ENCODE data around the gene INSC. TPM values are rescaled to one million over a fixed set of nuclear protein-coding genes. Genes with fewer than 3 reads are reported as not detected.

The INSC gene
- polyA plus RNA-seq, 12 donors, result 1.0 to 3.0 (median 1.4) TPM; not detected in 2

GRCh38 chr11:15107730-15108515 is 6.8 kb upstream of the INSC start:
- DNase-seq, result no peak

GRCh38 chr11:15108592-15109130 is 6.1 kb upstream of the INSC start:
- no peak for DNase-seq

GRCh38 chr11:15109602-15110001 is 5.1 kb upstream of the INSC start:
- no peak for DNase-seq

GRCh38 chr11:15111215-15111614 is 3.5 kb upstream of the INSC start:
- no peak for DNase-seq

GRCh38 chr11:15112131-15112541 is 2.6 kb upstream of the INSC start:
- peak; percentile 81 for DNase-seq

GRCh38 chr11:15113381-15113780 is 1.3 kb upstream of the INSC start:
- no peak for DNase-seq

GRCh38 chr11:15115686-15116085 is 963 bp downstream of the INSC start:
- DNase-seq, result no peak

- no peak for DNase-seq
Observed at GRCh38 chr11:15117751-15118150, 3.0 kb downstream of the INSC start.

- DNase-seq, result no peak
Observed at GRCh38 chr11:15118431-15118830, 3.7 kb downstream of the INSC start.

GRCh38 chr11:15119352-15119751 is 4.6 kb downstream of the INSC start:
- no peak for DNase-seq

GRCh38 chr11:15119826-15120225 is 5.1 kb downstream of the INSC start:
- DNase-seq, result no peak

- DNase-seq, result no peak
Observed at GRCh38 chr11:15123849-15124248, 9.1 kb downstream of the INSC start.

- DNase-seq, result no peak
Observed at GRCh38 chr11:15124528-15124927, 9.8 kb downstream of the INSC start.

- no peak for DNase-seq
Observed at GRCh38 chr11:15127341-15127740, 12.6 kb downstream of the INSC start.

GRCh38 chr11:15128621-15129020 is 13.9 kb downstream of the INSC start:
- DNase-seq, result no peak

- no peak for DNase-seq
Observed at GRCh38 chr11:15136166-15136565, 21.4 kb downstream of the INSC start.

- DNase-seq, result no peak
Observed at GRCh38 chr11:15139096-15139770, 24.5 kb downstream of the INSC start.

GRCh38 chr11:15139958-15140659 is 25.4 kb downstream of the INSC start:
- no peak for DNase-seq

GRCh38 chr11:15141381-15141780 is 26.7 kb downstream of the INSC start:
- DNase-seq, result no peak

GRCh38 chr11:15142838-15143237 is 28.1 kb downstream of the INSC start:
- no peak for DNase-seq

- no peak for DNase-seq
Observed at GRCh38 chr11:15143855-15144254, 29.1 kb downstream of the INSC start.

GRCh38 chr11:15144347-15144746 is 29.6 kb downstream of the INSC start:
- DNase-seq, result peak; percentile 29

- no peak for DNase-seq
Observed at GRCh38 chr11:15145151-15145550, 30.4 kb downstream of the INSC start.

Data from muscle of arm (tissue), 12 donors.